GM19099 (cell line): Measurements from ENCODE around the gene MYL5.

Source experiments
- POLR2A ChIP-seq: IDR thresholded peaks from 3 replicates; pipeline ENCODE4 v1.6.1; 2011; ENCODE audit warnings: low read depth; ENCODE audit not compliant: insufficient read length; ENCODE audit errors: extremely low read depth

Gene MYL5

DNA sequence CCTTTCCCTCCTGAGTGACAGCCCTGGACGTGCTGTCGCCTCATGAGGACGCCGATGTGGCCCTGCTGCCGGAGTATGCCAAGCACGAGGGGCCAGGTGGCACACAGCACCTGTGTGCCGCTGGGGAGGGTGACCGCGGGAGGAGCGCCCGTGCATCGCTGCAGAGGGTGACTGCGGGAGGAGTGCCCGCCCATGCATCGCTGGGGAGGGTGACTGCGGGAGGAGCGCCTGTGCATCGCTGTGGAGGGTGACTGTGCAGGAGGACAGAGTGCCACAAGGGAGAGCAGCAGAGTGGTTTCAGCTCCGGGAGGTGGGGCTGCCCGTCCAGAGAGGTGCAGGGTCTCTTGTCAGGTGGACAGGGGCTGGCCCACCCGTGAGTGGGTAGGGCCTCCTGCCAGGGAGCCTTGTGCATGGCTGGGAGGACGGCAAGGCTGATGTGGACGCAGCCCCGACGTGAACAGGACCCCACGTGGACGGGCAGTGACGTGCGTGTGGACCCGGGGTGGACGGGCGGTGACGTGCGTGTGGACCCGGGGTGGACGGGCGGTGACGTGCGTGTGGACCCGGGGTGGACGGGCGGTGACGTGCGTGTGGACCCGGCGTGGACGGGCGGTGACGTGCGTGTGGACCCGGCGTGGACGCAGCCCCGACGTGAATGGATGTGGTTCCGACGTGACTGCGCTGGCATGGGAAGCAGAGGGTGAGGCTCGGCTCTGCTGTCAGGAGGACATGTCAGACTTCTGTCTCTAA is 45.9 kb downstream of the MYL5 start:
- TF ChIP-seq POLR2A: no peak

GRCh38 chr4:721261-722168 is 47.2 kb downstream of the MYL5 start:
- TF ChIP-seq POLR2A: no peak

DNA sequence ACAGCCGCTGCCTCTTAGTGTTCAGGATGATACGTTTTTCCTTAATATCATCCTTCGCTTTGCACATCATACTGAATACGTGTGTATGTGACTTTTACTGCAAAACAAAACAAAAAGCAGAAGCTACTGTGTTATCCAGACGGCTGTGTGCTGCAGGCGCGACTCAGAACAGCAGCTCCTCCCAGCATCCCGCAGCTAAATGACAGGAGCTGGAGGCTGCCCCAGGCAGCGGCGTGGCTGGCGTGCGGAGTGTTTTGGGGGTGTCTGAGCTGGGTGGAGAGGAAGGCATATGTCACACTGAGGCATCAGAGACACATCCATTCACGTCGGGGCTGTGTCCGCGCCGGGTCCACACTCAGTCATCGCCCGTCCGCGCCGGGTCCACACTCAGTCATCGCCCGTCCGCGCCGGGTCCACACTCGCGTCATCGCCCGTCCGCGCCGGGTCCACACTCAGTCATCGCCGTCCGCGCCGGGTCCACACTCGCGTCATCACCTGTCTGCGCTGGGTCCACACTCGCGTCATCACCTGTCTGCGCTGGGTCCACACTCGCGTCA is 47.9 kb downstream of the MYL5 start:
- TF ChIP-seq POLR2A: no peak

GRCh38 chr4:722851-723360 is 48.6 kb downstream of the MYL5 start:
- TF ChIP-seq POLR2A: no peak

DNA sequence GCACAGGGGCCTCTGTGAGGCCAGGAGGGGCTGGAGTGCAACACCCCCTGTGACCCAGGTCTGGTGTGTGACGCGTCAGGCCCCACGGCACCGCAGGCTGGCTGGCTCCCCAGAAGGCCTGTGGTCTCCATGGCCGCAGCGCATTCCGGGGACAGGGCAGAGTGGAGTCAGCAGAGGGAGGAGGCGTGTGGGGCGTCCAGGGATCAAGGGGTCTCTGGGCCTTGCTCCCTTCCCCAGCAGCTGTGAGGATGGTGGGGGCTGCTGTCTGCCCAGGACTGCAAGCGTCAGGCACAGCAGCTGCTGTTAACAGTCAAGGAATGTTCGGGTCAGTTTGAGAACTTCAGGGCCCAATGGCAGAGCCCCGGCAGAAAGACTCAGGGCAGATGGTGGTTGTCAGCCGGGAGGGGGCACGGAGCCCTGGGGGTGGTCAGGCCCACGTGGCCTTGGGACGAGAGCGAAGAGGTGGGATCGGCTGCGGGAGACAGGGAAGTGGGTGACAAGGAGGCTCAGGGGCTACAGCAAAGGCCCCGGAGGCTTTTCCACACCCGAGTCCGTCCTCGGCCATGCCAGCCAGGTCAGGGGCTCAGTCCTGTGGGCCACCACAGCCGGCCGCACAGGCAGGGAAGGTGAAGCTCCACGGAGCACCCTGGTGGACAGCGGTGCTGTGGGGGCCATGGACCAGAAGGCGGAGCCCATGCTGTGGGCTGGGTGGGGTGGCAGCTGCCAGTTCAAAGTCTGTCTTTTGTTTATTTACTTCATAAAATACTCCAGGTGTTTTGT is 49.6 kb downstream of the MYL5 start:
- TF ChIP-seq POLR2A: no peak

DNA sequence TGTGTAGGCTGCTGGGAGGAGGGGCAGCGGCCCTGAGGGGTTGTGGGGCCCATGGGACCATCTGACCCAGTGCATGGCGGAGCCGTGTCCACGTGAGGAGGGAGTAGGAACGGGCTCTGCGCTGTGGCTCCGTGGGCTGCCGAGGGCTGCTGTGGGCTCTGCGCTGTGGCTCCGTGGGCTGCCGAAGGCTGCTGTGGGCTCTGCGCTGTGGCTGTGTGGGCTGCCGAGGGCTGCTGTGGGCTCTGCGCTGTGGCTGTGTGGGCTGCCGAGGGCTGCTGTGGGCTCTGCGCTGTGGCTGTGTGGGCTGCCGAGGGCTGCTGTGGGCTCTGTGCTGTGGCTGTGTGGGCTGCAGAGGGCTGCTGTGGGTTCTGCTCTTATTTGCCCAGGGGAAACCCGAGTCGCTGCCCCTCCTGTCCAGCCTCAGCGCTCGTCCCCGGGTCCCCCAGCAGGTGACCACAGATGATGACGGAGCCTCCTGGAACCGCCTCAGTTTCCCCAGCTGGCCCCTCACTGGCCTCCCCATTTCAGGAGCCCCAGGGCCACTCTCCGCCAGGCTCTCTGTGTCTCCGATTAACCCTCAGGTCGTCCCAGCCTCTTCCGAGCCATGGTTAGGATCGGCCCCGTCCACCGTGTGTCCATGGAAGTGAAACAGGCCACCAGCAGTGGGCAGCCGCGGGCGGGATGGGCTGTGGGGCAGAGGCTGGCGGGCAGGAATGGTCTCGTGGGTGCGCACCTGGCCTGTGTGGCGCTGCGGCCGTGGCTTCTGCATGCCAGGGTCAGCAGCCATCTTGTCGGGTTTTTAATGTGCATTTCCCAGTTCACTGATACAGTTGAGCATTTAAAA is 51.3 kb downstream of the MYL5 start:
- no peak for TF ChIP-seq POLR2A

GRCh38 chr4:726235-726787 is 52.0 kb downstream of the MYL5 start:
- no peak for TF ChIP-seq POLR2A

- TF ChIP-seq POLR2A: no peak
These were observed 52.5 kb downstream of the MYL5 start for GRCh38 chr4:726838-727237.

DNA sequence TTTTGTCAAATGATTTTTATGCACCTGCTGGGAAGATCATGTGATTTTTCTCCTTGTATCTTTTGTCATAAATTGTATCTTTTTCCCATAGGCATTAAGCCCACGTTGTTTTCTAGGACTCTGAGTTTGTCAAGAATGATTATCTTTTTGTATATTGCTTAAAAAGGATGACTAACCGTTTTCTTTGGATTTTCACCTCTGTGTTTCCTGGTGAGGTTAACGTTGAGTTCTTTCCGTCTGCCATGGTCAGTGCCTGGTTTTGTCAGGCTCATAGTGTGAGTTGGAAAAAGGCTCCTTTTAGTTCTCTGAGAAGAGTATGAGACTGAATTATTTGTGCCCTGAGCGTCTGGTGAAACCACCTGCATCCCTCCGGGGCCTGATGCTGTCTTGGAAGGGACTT is 53.2 kb downstream of the MYL5 start:
- TF ChIP-seq POLR2A: no peak

GRCh38 chr4:729336-730315 is 55.3 kb downstream of the MYL5 start:
- no peak for TF ChIP-seq POLR2A

GRCh38 chr4:730511-730910 is 56.2 kb downstream of the MYL5 start:
- no peak for TF ChIP-seq POLR2A
